Adrenal gland (tissue), 5 donors: ENCODE data around the gene SNX8.

Experiments used
- POLR2A ChIP-seq, 2 donors: fragments of 450-650 bp; IDR thresholded peaks; one replicate each; pipeline ENCODE4 v1.6.1; 2017; ENCODE audit warnings: antibody characterized with exemption in 2 of 2, mild to moderate bottlenecking in 2 of 2, moderate library complexity in 1 of 2
- TF ChIP-seq, protein P1 (sequence below), 6 experiments: fragments of 450-650 bp in 4 of 6; fragments of 200-600 bp in 2 of 6; sonication (generic) in 1 of 6; IDR thresholded peaks; 1 replicate in 5 of 6; 2 replicates in 1 of 6; pipeline versions ENCODE4 v1.5.1 to v1.8.0; 2016 to 2021; ENCODE audit warnings: antibody characterized with exemption in 6 of 6, mild to moderate bottlenecking in 2 of 6, moderate library complexity in 1 of 6
- donor health status: DM: no; HTN: no; CAD: no.

DNA sequence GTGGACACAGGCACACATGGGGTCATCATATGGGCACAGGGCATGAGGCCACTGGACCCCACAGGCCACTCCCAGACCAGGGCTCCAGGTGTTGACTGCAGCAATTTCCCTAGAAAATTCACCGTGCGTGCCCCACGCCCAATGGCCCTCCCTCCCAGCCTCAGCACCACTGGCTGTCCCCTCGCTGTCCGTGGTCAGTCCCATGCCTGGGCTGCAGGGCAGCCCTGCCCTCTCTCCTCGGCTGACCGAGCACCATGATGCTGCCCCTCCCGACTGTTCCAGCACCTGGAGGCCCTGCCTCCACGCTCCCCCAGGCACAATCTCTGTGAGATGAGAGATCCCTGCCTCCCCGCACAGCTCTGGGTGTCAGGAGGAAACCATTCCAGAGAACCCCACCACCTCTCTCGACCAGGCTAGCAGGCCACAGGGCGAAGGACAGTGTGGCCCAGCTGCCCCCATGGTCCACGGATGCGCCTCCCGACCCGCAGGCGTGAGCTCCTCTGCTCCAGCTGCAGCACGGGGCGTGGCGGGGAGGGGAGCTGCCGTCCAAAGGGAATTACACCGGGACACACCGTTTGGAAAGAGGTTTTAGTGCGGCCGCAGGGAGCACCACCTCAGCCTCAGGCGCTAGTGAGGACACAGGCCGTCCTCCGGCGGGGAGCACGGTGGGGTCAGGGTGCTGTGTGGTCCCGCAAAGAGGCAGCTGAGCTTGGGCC lies 59.7 kb downstream of the SNX8 start:
- TF ChIP-seq, protein P1, sequence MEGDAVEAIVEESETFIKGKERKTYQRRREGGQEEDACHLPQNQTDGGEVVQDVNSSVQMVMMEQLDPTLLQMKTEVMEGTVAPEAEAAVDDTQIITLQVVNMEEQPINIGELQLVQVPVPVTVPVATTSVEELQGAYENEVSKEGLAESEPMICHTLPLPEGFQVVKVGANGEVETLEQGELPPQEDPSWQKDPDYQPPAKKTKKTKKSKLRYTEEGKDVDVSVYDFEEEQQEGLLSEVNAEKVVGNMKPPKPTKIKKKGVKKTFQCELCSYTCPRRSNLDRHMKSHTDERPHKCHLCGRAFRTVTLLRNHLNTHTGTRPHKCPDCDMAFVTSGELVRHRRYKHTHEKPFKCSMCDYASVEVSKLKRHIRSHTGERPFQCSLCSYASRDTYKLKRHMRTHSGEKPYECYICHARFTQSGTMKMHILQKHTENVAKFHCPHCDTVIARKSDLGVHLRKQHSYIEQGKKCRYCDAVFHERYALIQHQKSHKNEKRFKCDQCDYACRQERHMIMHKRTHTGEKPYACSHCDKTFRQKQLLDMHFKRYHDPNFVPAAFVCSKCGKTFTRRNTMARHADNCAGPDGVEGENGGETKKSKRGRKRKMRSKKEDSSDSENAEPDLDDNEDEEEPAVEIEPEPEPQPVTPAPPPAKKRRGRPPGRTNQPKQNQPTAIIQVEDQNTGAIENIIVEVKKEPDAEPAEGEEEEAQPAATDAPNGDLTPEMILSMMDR (IDR thresholded peaks at IDR 0.05) = no peak
- no peak for TF ChIP-seq POLR2A (IDR thresholded peaks at IDR 0.05)
